HCT116 (cell line): Measurements from ENCODE around the gene NFATC1. TPM values are rescaled to one million over a fixed set of nuclear protein-coding genes. Genes with fewer than 3 reads are reported as not detected.

Experiments used
- ATAC-seq: fragments of 200-7000 bp; cut with Tn5 transposase; 2 replicates; pipeline ENCODE4 v1.9.1; 2020; ENCODE audit warnings: mild to moderate bottlenecking, moderate library complexity
- BruUV-seq: library from RNA; stranded (reverse); fragments of 400-500 nt; replicated peaks from 2 replicates; lab custom pipeline; 2021; lab: Mats Ljungman, UMichigan
- CTCF ChIA-PET: fragments of 300-600 bp; sonication (Branson Sonifier 250); formaldehyde crosslinking; loops from one replicate; lab custom pipeline; 2021; ENCODE audit warnings: antibody characterized with exemption; lab: Charles Lee
- POLR2A ChIA-PET: fragments of 300-600, 350-600 bp; sonication (Branson Sonifier 250); formaldehyde crosslinking; loops from one replicate; lab custom pipeline; 2021; ENCODE audit warnings: antibody characterized with exemption; lab: Charles Lee
- RAD21 ChIA-PET, 2 experiments: fragments of 300-600 bp; sonication (Branson Sonifier 250); formaldehyde crosslinking; loops; one replicate each; lab custom pipeline; 2023; ENCODE audit warnings: low total read pairs in 2 of 2; ENCODE audit not compliant: uncharacterized antibody in 2 of 2, unreplicated experiment in 2 of 2, low non-redundant PET in 1 of 2; lab: Charles Lee
- DNase-seq: peaks from one replicate; pipeline ENCODE4 v3.0.0-alpha.2; 2010; ENCODE audit warnings: low read depth, low spot score
- H2AFZ ChIP-seq: fragments of 200-600 bp; shearing (Covaris generic), sonication (generic); 2 replicates; pipeline ENCODE4 v1.6.1; 2017; ENCODE audit warnings: low read depth, mixed run types, mixed read lengths, antibody characterized with exemption, low read length; ENCODE audit not compliant: poor library complexity, severe bottlenecking
- H3K27ac ChIP-seq: 2 replicates; pipeline ENCODE4 v1.5.1; 2012; ENCODE audit warnings: low read depth, low read length
- H3K27me3 ChIP-seq: fragments of 200-600 bp; sonication (generic); 2 replicates; pipeline ENCODE4 v1.6.1; 2016; ENCODE audit warnings: mixed run types, low read length, mixed read lengths; ENCODE audit not compliant: insufficient read depth
- H3K36me3 ChIP-seq, 2 experiments: fragments of 200-500 bp in 1 of 2; fragments of 200-600 bp in 1 of 2; sonication (Bioruptor generic) in 1 of 2; sonication (generic) in 1 of 2; 2 replicates each; pipeline versions ENCODE4 v1.5.1 to v1.6.1; 2014 to 2016; ENCODE audit warnings: low read length in 2 of 2, inconsistent platforms in 1 of 2, mixed read lengths in 1 of 2, mixed run types in 1 of 2; ENCODE audit not compliant: insufficient read depth in 2 of 2, control insufficient read depth in 1 of 2
- H3K4me1 ChIP-seq, 2 experiments: fragments of 200-600 bp in 1 of 2; sonication (generic) in 1 of 2; 2 replicates each; pipeline versions ENCODE4 v1.5.1 to v1.6.1; 2012 to 2017; ENCODE audit warnings: low read length in 2 of 2, inconsistent platforms in 1 of 2, mild to moderate bottlenecking in 1 of 2, mixed read lengths in 1 of 2, mixed run types in 1 of 2, moderate library complexity in 1 of 2; ENCODE audit not compliant: insufficient read depth in 2 of 2, control insufficient read depth in 1 of 2
- H3K4me2 ChIP-seq: fragments of 200-600 bp; sonication (generic); 2 replicates; pipeline ENCODE4 v1.6.1; 2017; ENCODE audit warnings: mixed run types, low read length, mixed read lengths
- H3K4me3 ChIP-seq, 2 experiments: fragments of 200-600 bp in 1 of 2; sonication (generic) in 1 of 2; replicated peaks in 1 of 2; 2 replicates each; pipeline ENCODE4 v1.5.1; 2011 to 2016; ENCODE audit warnings: low read length in 2 of 2, control low read depth in 1 of 2, low read depth in 1 of 2, mild to moderate bottlenecking in 1 of 2, mixed read lengths in 1 of 2, mixed run types in 1 of 2
- H3K79me2 ChIP-seq: fragments of 200-600 bp; sonication (generic); 2 replicates; pipeline ENCODE4 v1.6.1; 2017; ENCODE audit warnings: mild to moderate bottlenecking, mixed run types, low read length, moderate library complexity, mixed read lengths; ENCODE audit not compliant: insufficient read depth
- H3K9ac ChIP-seq: fragments of 200-600 bp; sonication (generic); 2 replicates; pipeline ENCODE4 v1.6.1; 2016; ENCODE audit warnings: low read length, mixed read lengths
- H3K9me2 ChIP-seq: fragments of 200-600 bp; sonication (generic), shearing (Covaris generic); 2 replicates; pipeline ENCODE4 v1.6.1; 2017; ENCODE audit warnings: mixed run types, mild to moderate bottlenecking, moderate library complexity; ENCODE audit not compliant: insufficient read depth
- H3K9me3 ChIP-seq, 2 experiments: fragments of 200-500 bp in 1 of 2; fragments of 200-600 bp in 1 of 2; sonication (Bioruptor generic) in 1 of 2; sonication (generic) in 1 of 2; 2 replicates each; pipeline ENCODE4 v1.6.1; 2014 to 2017; ENCODE audit warnings: low read length in 2 of 2, mixed read lengths in 2 of 2, inconsistent platforms in 1 of 2, low read depth in 1 of 2, mild to moderate bottlenecking in 1 of 2, mixed run types in 1 of 2, moderate library complexity in 1 of 2; ENCODE audit not compliant: control insufficient read depth in 1 of 2, insufficient read depth in 1 of 2
- H4K20me1 ChIP-seq: fragments of 200-600 bp; sonication (generic), shearing (Covaris generic); 2 replicates; pipeline ENCODE4 v1.6.1; 2017; ENCODE audit warnings: mixed run types, mild to moderate bottlenecking, moderate library complexity; ENCODE audit not compliant: insufficient read depth
- ATF3 ChIP-seq: IDR thresholded peaks from 2 replicates; pipeline ENCODE4 v1.6.1; 2012
- CBX3 ChIP-seq: IDR thresholded peaks from 2 replicates; pipeline ENCODE4 v1.6.1; 2012; ENCODE audit warnings: low read depth
- CEBPB ChIP-seq: IDR thresholded peaks from 2 replicates; pipeline ENCODE4 v1.6.1; 2012; ENCODE audit warnings: low read depth
- CTCF ChIP-seq, 3 experiments: fragments of 200-600 bp in 1 of 3; sonication (generic) in 1 of 3; IDR thresholded peaks in 2 of 3; conservative IDR thresholded peaks in 1 of 3; 2 replicates each; pipeline ENCODE4 v1.5.1; 2012 to 2017; ENCODE audit warnings: low read depth in 2 of 3, low read length in 2 of 3, antibody characterized with exemption in 1 of 3, borderline replicate concordance in 1 of 3, control low read depth in 1 of 3, mild to moderate bottlenecking in 1 of 3, mixed read lengths in 1 of 3, mixed run types in 1 of 3, moderate library complexity in 1 of 3; ENCODE audit not compliant: insufficient read depth in 1 of 3
- EZH2 ChIP-seq: fragments of 200-600 bp; sonication (generic); IDR thresholded peaks from 2 replicates; pipeline ENCODE4 v1.6.1; 2017; ENCODE audit warnings: antibody characterized with exemption, mixed run types
- EZH2phosphoT487 ChIP-seq: fragments of 200-600 bp; IDR thresholded peaks from 2 replicates; pipeline ENCODE4 v1.6.1; 2018; ENCODE audit warnings: antibody characterized with exemption, borderline replicate concordance
- JUND ChIP-seq: IDR thresholded peaks from 2 replicates; pipeline ENCODE4 v1.6.1; 2012
- MAX ChIP-seq: IDR thresholded peaks from 2 replicates; pipeline ENCODE4 v1.6.1; 2012
- POLR2A ChIP-seq: IDR thresholded peaks from 2 replicates; pipeline ENCODE4 v1.7.0; 2011; ENCODE audit warnings: borderline replicate concordance; ENCODE audit not compliant: insufficient read depth, insufficient read length; ENCODE audit errors: extremely low read depth
- POLR2AphosphoS5 ChIP-seq: IDR thresholded peaks from 2 replicates; pipeline ENCODE4 v1.6.1; 2011; ENCODE audit warnings: mild to moderate bottlenecking, low read depth, low read length, moderate library complexity
- RAD21 ChIP-seq: IDR thresholded peaks from 2 replicates; pipeline ENCODE4 v1.6.1; 2012; ENCODE audit warnings: low read depth, mild to moderate bottlenecking
- REST ChIP-seq: IDR thresholded peaks from 2 replicates; pipeline ENCODE4 v1.6.1; 2012; ENCODE audit warnings: low read depth
- SP1 ChIP-seq: IDR thresholded peaks from 2 replicates; pipeline ENCODE4 v1.6.1; 2012; ENCODE audit warnings: low read depth
- SRF ChIP-seq: IDR thresholded peaks from 2 replicates; pipeline ENCODE4 v1.6.1; 2012; ENCODE audit warnings: low read depth
- TCF7L2 ChIP-seq: IDR thresholded peaks from 2 replicates; pipeline ENCODE4 v1.7.0; 2011; ENCODE audit warnings: borderline replicate concordance, inconsistent platforms; ENCODE audit not compliant: insufficient read depth, insufficient read length; ENCODE audit errors: extremely low read depth
- YY1 ChIP-seq: IDR thresholded peaks from 2 replicates; pipeline ENCODE4 v1.6.1; 2011; ENCODE audit warnings: low read length, low read depth, moderate library complexity, mild to moderate bottlenecking; ENCODE audit not compliant: insufficient replicate concordance; ENCODE audit errors: extremely low read depth
- ZBTB33 ChIP-seq: IDR thresholded peaks from 2 replicates; pipeline ENCODE4 v1.6.1; 2011; ENCODE audit warnings: mild to moderate bottlenecking, low read length, moderate library complexity; ENCODE audit not compliant: insufficient replicate concordance; ENCODE audit errors: extremely low read depth
- ZFX ChIP-seq: fragments of 450-650 bp; IDR thresholded peaks from 2 replicates; pipeline ENCODE4 v1.6.1; 2017
- ZNF274 ChIP-seq: fragments of 200-500 bp; sonication (Bioruptor generic); IDR thresholded peaks from 2 replicates; pipeline ENCODE4 v1.6.1; 2014; ENCODE audit warnings: mild to moderate bottlenecking, low read depth, low read length, inconsistent platforms
- intact Hi-C: fragments of 100-400 bp; cut with micrococcal nuclease; formaldehyde crosslinking; loops from 2 replicates; pipeline ENCODE4 v1.10.0; 2022
- total RNA-seq: library from RNA; stranded (reverse); gene quantifications from one replicate; pipeline ENCODE4 v1.2.1, GENCODE V29; 2021; ENCODE audit not compliant: unreplicated experiment

NFATC1 gene
- total RNA-seq, 1 experiment from 2014 or later = 20.8 TPM

GRCh38 chr18:79352432-79352831 is 43.3 kb upstream of the NFATC1 start:
- no peaks in the 10 kb centered on the region for H3K9me3 ChIP-seq
- RAD21 ChIA-PET = no interaction called here
- POLR2A ChIA-PET = no interaction called here
- BruUV-seq = no TSS peak
- H3K27me3 ChIP-seq = no peaks in the 10 kb centered on the region
- no peaks in the 10 kb centered on the region for H4K20me1 ChIP-seq
- H3K9ac ChIP-seq = no peak overlapping the region
- H3K9me2 ChIP-seq = no peaks in the 10 kb centered on the region
- H2AFZ ChIP-seq = no peak overlapping the region
- H3K79me2 ChIP-seq = no peaks in the 10 kb centered on the region
- intact Hi-C loops = no loop called here
- no peak overlapping the region for H3K4me3 ChIP-seq
- ATAC-seq (no peak), DNase-seq (no peak)
- H3K27ac ChIP-seq = no peak overlapping the region
- CTCF ChIA-PET = no interaction called here
- H3K4me2 ChIP-seq = no peak overlapping the region
- H3K4me1 ChIP-seq = peaks cover 0 to 7% of the 10 kb centered on the region in 2 experiments; a peak in 1 of 4 replicates
- no peak for TF ChIP-seq CEBPB
- TF ChIP-seq ZFX = no peak
- no peak for TF ChIP-seq REST
- TF ChIP-seq JUND = no peak
- no peak for TF ChIP-seq TCF7L2
- TF ChIP-seq POLR2A = no peak
- no peak for TF ChIP-seq SRF
- TF ChIP-seq CBX3 = no peak
- no peak for TF ChIP-seq CTCF (IDR thresholded peaks at IDR 0.05 in 2 of 3, conservative IDR thresholded peaks at IDR 0.05 in 1 of 3; ENCODE audit: borderline replicate concordance in 1 of 3, insufficient read depth in 1 of 3, low read depth in 2 of 3, low read length in 2 of 3)
- TF ChIP-seq ATF3 = no peak
- TF ChIP-seq RAD21 = no peak
- no peak for TF ChIP-seq SP1
- TF ChIP-seq EZH2 = no peak
- no peak for TF ChIP-seq EZH2phosphoT487
- TF ChIP-seq MAX = no peak
- no peak for TF ChIP-seq POLR2AphosphoS5
- no peak for TF ChIP-seq ZNF274
- no peak for TF ChIP-seq YY1
- TF ChIP-seq ZBTB33 = no peak
- no peaks in the 10 kb centered on the region for H3K36me3 ChIP-seq
